Panc1 (cell line): ENCODE results near the gene AAK1. TPM values are rescaled to one million over a fixed set of nuclear protein-coding genes. Genes with fewer than 3 reads are reported as not detected.

ENCODE experiments used
- ATAC-seq: fragments of 200-7000 bp; cut with Tn5 transposase; 2 replicates; pipeline ENCODE4 v1.9.1; 2020; ENCODE audit warnings: mild to moderate bottlenecking, moderate library complexity
- BruUV-seq: library from RNA; stranded (reverse); fragments of 400-500 nt; replicated peaks from 2 replicates; lab custom pipeline; 2021; lab: Mats Ljungman, UMichigan
- CTCF ChIA-PET: fragments of 300-600 bp; sonication (Branson Sonifier 250); formaldehyde crosslinking; loops from one replicate; lab custom pipeline; 2022; ENCODE audit warnings: antibody characterized with exemption; lab: Charles Lee
- POLR2A ChIA-PET: fragments of 300-600 bp; sonication (Branson Sonifier 250); formaldehyde crosslinking; loops from one replicate; lab custom pipeline; 2022; ENCODE audit warnings: antibody characterized with exemption; lab: Charles Lee
- DNase-seq: peaks from one replicate; pipeline ENCODE4 v3.0.0-alpha.2; 2010; ENCODE audit warnings: low read depth, low spot score
- H3K27ac ChIP-seq: 2 replicates; pipeline ENCODE4 v1.5.1; 2011; ENCODE audit warnings: mild to moderate bottlenecking, low read length, inconsistent platforms
- H3K27me3 ChIP-seq: fragments of 200-500 bp; sonication (Bioruptor generic); 2 replicates; pipeline ENCODE4 v1.6.0; 2014; ENCODE audit warnings: low read length, inconsistent platforms; ENCODE audit not compliant: control insufficient read depth, insufficient read depth
- H3K36me3 ChIP-seq: fragments of 200-500 bp; sonication (Bioruptor generic); 2 replicates; pipeline ENCODE4 v1.5.1; 2014; ENCODE audit warnings: inconsistent platforms, mild to moderate bottlenecking, low read length, moderate library complexity; ENCODE audit not compliant: control insufficient read depth, insufficient read depth
- H3K4me1 ChIP-seq: 2 replicates; pipeline ENCODE4 v1.5.1; 2011; ENCODE audit warnings: inconsistent platforms, mild to moderate bottlenecking, low read length, moderate library complexity; ENCODE audit not compliant: control insufficient read depth, insufficient read depth
- H3K4me3 ChIP-seq, 2 experiments: 2 replicates each; pipeline ENCODE4 v1.5.1; 2011 to 2012; ENCODE audit warnings: low read depth in 2 of 2, low read length in 2 of 2, mild to moderate bottlenecking in 2 of 2, inconsistent platforms in 1 of 2, moderate library complexity in 1 of 2
- H3K9me3 ChIP-seq: fragments of 200-500 bp; sonication (Bioruptor generic); 2 replicates; pipeline ENCODE4 v1.5.1; 2014; ENCODE audit warnings: low read depth, mild to moderate bottlenecking, inconsistent platforms, low read length, moderate library complexity; ENCODE audit not compliant: control insufficient read depth, insufficient read depth
- POLR2AphosphoS5 ChIP-seq: IDR thresholded peaks from 2 replicates; pipeline ENCODE4 v1.6.1; 2012; ENCODE audit warnings: mild to moderate bottlenecking, low read depth, low read length, moderate library complexity
- REST ChIP-seq, 2 experiments: IDR thresholded peaks; 2 replicates each; pipeline ENCODE4 v1.6.1; 2011 to 2012; ENCODE audit warnings: low read depth in 2 of 2, control low read depth in 1 of 2, low read length in 1 of 2, mild to moderate bottlenecking in 1 of 2, moderate library complexity in 1 of 2; ENCODE audit not compliant: insufficient read depth in 1 of 2
- SIN3A ChIP-seq: IDR thresholded peaks from 2 replicates; pipeline ENCODE4 v1.6.1; 2012; ENCODE audit warnings: low read depth, mild to moderate bottlenecking, low read length, moderate library complexity, borderline replicate concordance; ENCODE audit not compliant: insufficient read depth
- TCF7L2 ChIP-seq: IDR thresholded peaks from 2 replicates; pipeline ENCODE4 v1.6.1; 2011; ENCODE audit warnings: mild to moderate bottlenecking, low read depth, low read length, inconsistent platforms
- in situ Hi-C: cut with HindIII; loops from 2 replicates; pipeline ENCODE4 v1.10.0; 2016; ENCODE audit warnings: low sequenced_read_pairs, low pct_unique_long_range_greater_than_20kb
- intact Hi-C: fragments of 100-400 bp; cut with micrococcal nuclease; formaldehyde crosslinking; loops from one replicate; pipeline ENCODE4 v1.10.0; 2022; ENCODE audit not compliant: unreplicated experiment
- total RNA-seq: library from RNA; stranded (reverse); gene quantifications from one replicate; pipeline ENCODE4 v1.2.1, GENCODE V29; 2021; ENCODE audit not compliant: unreplicated experiment
- TF ChIP-seq, protein P1 (sequence below): fragments of 450-650 bp; IDR thresholded peaks from 2 replicates; pipeline ENCODE4 v1.5.1; 2017; ENCODE audit warnings: mild to moderate bottlenecking

The AAK1 gene
- total RNA-seq, 1 experiment from 2014 or later = 123 TPM

GRCh38 chr2:69453475-69454129, 189.9 kb downstream of the AAK1 start:
- ChIA-PET CTCF (no interaction called here), POLR2A (no interaction called here)
- Histone ChIP-seq H3K9me3 (no peaks in the 10 kb centered on the region), H3K27me3 (no peaks in the 10 kb centered on the region), H3K36me3 (no peaks in the 10 kb centered on the region), H3K4me1 (no peaks in the 10 kb centered on the region), H3K4me3 (no peak overlapping the region), H3K27ac (no peak overlapping the region)
- DNase-seq = no peak
- no peak for TF ChIP-seq SIN3A
- no peak for TF ChIP-seq POLR2AphosphoS5
- TF ChIP-seq TCF7L2 = no peak
- TF ChIP-seq REST (IDR thresholded peaks at IDR 0.05; ENCODE audit: insufficient read depth in 1 of 2, low read depth in 2 of 2, low read length in 1 of 2) = no peak
- TF ChIP-seq, protein P1, sequence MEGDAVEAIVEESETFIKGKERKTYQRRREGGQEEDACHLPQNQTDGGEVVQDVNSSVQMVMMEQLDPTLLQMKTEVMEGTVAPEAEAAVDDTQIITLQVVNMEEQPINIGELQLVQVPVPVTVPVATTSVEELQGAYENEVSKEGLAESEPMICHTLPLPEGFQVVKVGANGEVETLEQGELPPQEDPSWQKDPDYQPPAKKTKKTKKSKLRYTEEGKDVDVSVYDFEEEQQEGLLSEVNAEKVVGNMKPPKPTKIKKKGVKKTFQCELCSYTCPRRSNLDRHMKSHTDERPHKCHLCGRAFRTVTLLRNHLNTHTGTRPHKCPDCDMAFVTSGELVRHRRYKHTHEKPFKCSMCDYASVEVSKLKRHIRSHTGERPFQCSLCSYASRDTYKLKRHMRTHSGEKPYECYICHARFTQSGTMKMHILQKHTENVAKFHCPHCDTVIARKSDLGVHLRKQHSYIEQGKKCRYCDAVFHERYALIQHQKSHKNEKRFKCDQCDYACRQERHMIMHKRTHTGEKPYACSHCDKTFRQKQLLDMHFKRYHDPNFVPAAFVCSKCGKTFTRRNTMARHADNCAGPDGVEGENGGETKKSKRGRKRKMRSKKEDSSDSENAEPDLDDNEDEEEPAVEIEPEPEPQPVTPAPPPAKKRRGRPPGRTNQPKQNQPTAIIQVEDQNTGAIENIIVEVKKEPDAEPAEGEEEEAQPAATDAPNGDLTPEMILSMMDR = no peak
- intact Hi-C loops = no loop called here
- ATAC-seq = no peak
- in situ Hi-C loops = no loop called here
- no TSS peak for BruUV-seq

- ChIA-PET POLR2A (no interaction called here), CTCF (no interaction called here)
- DNase-seq = no peak
- H3K27ac ChIP-seq = no peak overlapping the region
- H3K36me3 ChIP-seq = no peaks in the 10 kb centered on the region
- ATAC-seq = no peak
- H3K27me3 ChIP-seq = no peaks in the 10 kb centered on the region
- no peaks in the 10 kb centered on the region for H3K9me3 ChIP-seq
- no TSS peak for BruUV-seq
- H3K4me1 ChIP-seq = no peaks in the 10 kb centered on the region
- no peak for TF ChIP-seq REST (IDR thresholded peaks at IDR 0.05; ENCODE audit: insufficient read depth in 1 of 2, low read depth in 2 of 2, low read length in 1 of 2)
- no peak for TF ChIP-seq TCF7L2
- TF ChIP-seq POLR2AphosphoS5 = no peak
- TF ChIP-seq SIN3A = no peak
- TF ChIP-seq, protein P1 = no peak
- intact Hi-C loops (no loop called here), in situ Hi-C loops (no loop called here)
- H3K4me3 ChIP-seq = no peak overlapping the region
Observed at GRCh38 chr2:69452687-69453086, 190.9 kb downstream of the AAK1 start.
